ENCODE results near the gene COL1A2. TPM values are rescaled to one million over a fixed set of nuclear protein-coding genes. Genes with fewer than 3 reads are reported as not detected.

The COL1A2 gene
- polyA plus RNA-seq, 1 donor from 2014 or later = 2.5 TPM

DNA sequence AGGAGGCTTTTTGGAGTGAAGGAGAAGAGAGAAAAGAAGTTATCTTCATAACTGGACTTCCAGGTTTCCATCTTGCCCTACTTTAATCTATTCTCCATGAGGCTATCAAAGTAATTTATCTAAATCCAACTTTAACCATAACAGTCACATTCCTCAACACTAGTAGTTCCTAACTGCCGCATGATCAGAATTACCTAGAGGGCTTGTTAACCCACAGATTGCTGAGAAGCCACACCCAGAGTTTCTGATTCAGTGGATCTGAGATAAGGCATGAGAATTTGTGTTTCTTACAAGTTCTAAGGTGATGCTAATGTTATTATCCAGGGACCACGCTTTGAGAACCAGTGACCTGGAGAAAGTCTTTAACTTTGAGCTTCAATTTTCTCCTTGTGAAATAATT, 8.3 kb upstream of the COL1A2 start:
- TF ChIP-seq EP300 (conservative IDR thresholded peaks at IDR 0.05; ENCODE audit: poor library complexity, severe bottlenecking) (no peak), SMC3 (conservative IDR thresholded peaks at IDR 0.05; ENCODE audit: poor library complexity) (no peak), MXI1 (conservative IDR thresholded peaks at IDR 0.05; ENCODE audit: poor library complexity, severe bottlenecking) (no peak), CTCF (IDR thresholded peaks at IDR 0.05; ENCODE audit: poor library complexity, severe bottlenecking) (no peak), POLR2AphosphoS5 (IDR thresholded peaks at IDR 0.05) (no peak), RAD21 (conservative IDR thresholded peaks at IDR 0.05) (no peak), TAF1 (IDR thresholded peaks at IDR 0.05; ENCODE audit: low read depth) (no peak), EZH2 (IDR thresholded peaks at IDR 0.05; ENCODE audit: borderline replicate concordance, insufficient read depth, low read length, poor library complexity, severe bottlenecking) (no peak), REST (IDR thresholded peaks at IDR 0.05; ENCODE audit: borderline replicate concordance) (no peak)
- H3K4me2 ChIP-seq (ENCODE audit: low read length) = no peak overlapping the region
- no peak overlapping the region for H2AFZ ChIP-seq (ENCODE audit: low read depth, low read length)

GRCh38 chr7:94388540-94388939, 6.2 kb upstream of the COL1A2 start:
- H3K9ac ChIP-seq (ENCODE audit: low read length) = no peak overlapping the region
- no peaks in the 10 kb centered on the region for H3K9me2 ChIP-seq (ENCODE audit: insufficient read depth, low read length)
- H3K27me3 ChIP-seq (ENCODE audit: insufficient read depth, low read depth, low read length) = no peaks in the 10 kb centered on the region
- no peak for TF ChIP-seq EZH2 (IDR thresholded peaks at IDR 0.05; ENCODE audit: borderline replicate concordance, insufficient read depth, low read length, poor library complexity, severe bottlenecking)
- no peak for TF ChIP-seq REST (IDR thresholded peaks at IDR 0.05; ENCODE audit: borderline replicate concordance)
- no peak for TF ChIP-seq POLR2AphosphoS5 (IDR thresholded peaks at IDR 0.05)
- no peak for TF ChIP-seq RAD21 (conservative IDR thresholded peaks at IDR 0.05)
- no peak for TF ChIP-seq TAF1 (IDR thresholded peaks at IDR 0.05; ENCODE audit: low read depth)
- TF ChIP-seq EP300 (conservative IDR thresholded peaks at IDR 0.05; ENCODE audit: poor library complexity, severe bottlenecking) = no peak
- no peak for TF ChIP-seq CTCF (IDR thresholded peaks at IDR 0.05; ENCODE audit: poor library complexity, severe bottlenecking)
- TF ChIP-seq MXI1 (conservative IDR thresholded peaks at IDR 0.05; ENCODE audit: poor library complexity, severe bottlenecking) = no peak
- TF ChIP-seq SMC3 (conservative IDR thresholded peaks at IDR 0.05; ENCODE audit: poor library complexity) = no peak
- H2AFZ ChIP-seq (ENCODE audit: low read depth, low read length) = no peak overlapping the region
- H3K4me2 ChIP-seq (ENCODE audit: low read length) = no peak overlapping the region
- no peaks in the 10 kb centered on the region for H3K36me3 ChIP-seq (ENCODE audit: insufficient read depth, low read length)
- H3K4me3 ChIP-seq (ENCODE audit: low read length) = no peak overlapping the region
- no peaks in the 10 kb centered on the region for H3K79me2 ChIP-seq (replicated peaks; ENCODE audit: insufficient read depth, low read length)
- H3K27ac ChIP-seq (ENCODE audit: low read length) = no peak overlapping the region
- H3F3A ChIP-seq (ENCODE audit: insufficient read depth, low read length, poor library complexity, severe bottlenecking) = no peaks in the 10 kb centered on the region
- no peaks in the 10 kb centered on the region for H3K9me3 ChIP-seq (ENCODE audit: low read length)
- no peaks in the 10 kb centered on the region for H4K20me1 ChIP-seq (ENCODE audit: insufficient read depth)

More for the DNA sequence above, 8.3 kb upstream of the COL1A2 start:
- Histone ChIP-seq H3K4me3 (ENCODE audit: low read length) (no peak overlapping the region), H3K36me3 (ENCODE audit: insufficient read depth, low read length) (no peaks in the 10 kb centered on the region), H3K9me2 (ENCODE audit: insufficient read depth, low read length) (no peaks in the 10 kb centered on the region), H3K27me3 (ENCODE audit: insufficient read depth, low read depth, low read length) (no peaks in the 10 kb centered on the region), H3F3A (ENCODE audit: insufficient read depth, low read length, poor library complexity, severe bottlenecking) (no peaks in the 10 kb centered on the region), H3K9me3 (ENCODE audit: low read length) (no peaks in the 10 kb centered on the region), H3K79me2 (replicated peaks; ENCODE audit: insufficient read depth, low read length) (no peaks in the 10 kb centered on the region), H3K27ac (ENCODE audit: low read length) (no peak overlapping the region), H4K20me1 (ENCODE audit: insufficient read depth) (no peaks in the 10 kb centered on the region), H3K9ac (ENCODE audit: low read length) (no peak overlapping the region)
